Right cardiac atrium (tissue), 5 donors: ENCODE results near the gene MS4A3. TPM values are rescaled to one million over a fixed set of nuclear protein-coding genes. Genes with fewer than 3 reads are reported as not detected.

ENCODE experiments used
- polyA plus RNA-seq: library from polyadenylated mRNA; stranded (reverse); fragments of 200-250 nt; gene quantifications from one replicate; pipeline ENCODE4 v1.2.3, GENCODE V29; 2013
- total RNA-seq, 4 donors: library from RNA; stranded (reverse); fragmentation: NEBNext Ultra II Directional; extraction: Animal tissue kit (Norgen Biotek cat#: 25700); gene quantifications; one replicate each; pipeline ENCODE4 v1.2.1, GENCODE V29; 2021
- donor health status: healthy with polysubstance abuse.
- donor health status: DM: no; HTN: yes; CAD: no.
- donor health status: DM: no; HTN: no; CAD: no.
- donor health status: DM: no; HTN: yes; CAD: no; lungs with severe emphysema.
- donor health status: DM: yes; HTN: yes; CAD: no.

The MS4A3 gene
- total and polyA plus RNA-seq, 5 donors: not detected

Other genes with a start within 250 kb of the MS4A3 start
- gene MRPL16, start 245.9 kb upstream of the MS4A3 start, total RNA-seq: 10 to 100 TPM; 53.7 to 82.6 (median 70.1) TPM
- gene MRPL16, start 245.9 kb upstream of the MS4A3 start, polyA plus RNA-seq: 150 TPM
- gene CBLIF, start 211.2 kb upstream of the MS4A3 start, total RNA-seq: not detected
- not detected for gene CBLIF, start 211.2 kb upstream of the MS4A3 start, polyA plus RNA-seq
- gene TCN1, start 190.2 kb upstream of the MS4A3 start, total RNA-seq: not detected
- not detected for gene TCN1, start 190.2 kb upstream of the MS4A3 start, polyA plus RNA-seq
- gene OOSP3, start 177.9 kb upstream of the MS4A3 start, total RNA-seq: not detected
- gene OOSP3, start 177.9 kb upstream of the MS4A3 start, polyA plus RNA-seq: not detected
- gene OOSP1, start 118.2 kb upstream of the MS4A3 start, total RNA-seq: not detected
- gene OOSP1, start 118.2 kb upstream of the MS4A3 start, polyA plus RNA-seq: 0.16 TPM
- gene OOSP4A, start 92.6 kb upstream of the MS4A3 start, total RNA-seq: not detected
- gene OOSP4A, start 92.6 kb upstream of the MS4A3 start, polyA plus RNA-seq: not detected
- not detected for gene OOSP4B, start 39.5 kb upstream of the MS4A3 start, total RNA-seq
- gene OOSP4B, start 39.5 kb upstream of the MS4A3 start, polyA plus RNA-seq: not detected
- not detected for gene OOSP2, start 16.3 kb upstream of the MS4A3 start, total RNA-seq
- gene OOSP2, start 16.3 kb upstream of the MS4A3 start, polyA plus RNA-seq: not detected
- gene MS4A2, start 32.0 kb downstream of the MS4A3 start, total RNA-seq: under 1 TPM; 0.37 to 0.97 (median 0.65) TPM
- 0.09 TPM for gene MS4A2, start 32.0 kb downstream of the MS4A3 start, polyA plus RNA-seq
- 10 to 100 TPM; 63.0 to 99.0 (median 82.8) TPM for gene MS4A6A, start 126.4 kb downstream of the MS4A3 start, total RNA-seq
- 16.5 TPM for gene MS4A6A, start 126.4 kb downstream of the MS4A3 start, polyA plus RNA-seq
- 1 to 10 TPM in 3 of 4 donors, under 1 TPM in 1; 0.85 to 2.5 (median 1.3) TPM for gene MS4A4E, start 186.5 kb downstream of the MS4A3 start, total RNA-seq
- gene MS4A4E, start 186.5 kb downstream of the MS4A3 start, polyA plus RNA-seq: 0.27 TPM
- gene MS4A4A, start 224.0 kb downstream of the MS4A3 start, total RNA-seq: 10 to 100 TPM; 12.6 to 21.5 (median 20.1) TPM
- 5.1 TPM for gene MS4A4A, start 224.0 kb downstream of the MS4A3 start, polyA plus RNA-seq